K562 (cell line): ENCODE results near the gene NAGPA.

Experiments used
- EZH2 ChIP-seq: IDR thresholded peaks from 2 replicates; pipeline ENCODE4 v1.6.1; 2012; ENCODE audit warnings: low read depth, mild to moderate bottlenecking, inconsistent platforms, low read length, borderline replicate concordance
- JUN ChIP-seq, 2 experiments: sonication (generic) in 1 of 2; formaldehyde crosslinking in 1 of 2; IDR thresholded peaks; 2 replicates each; pipeline versions ENCODE4 v1.6.1 to v1.8.0; 2012 to 2022; ENCODE audit warnings: borderline replicate concordance in 2 of 2, mild to moderate bottlenecking in 2 of 2, improper control_type of control experiment in 1 of 2, low read depth in 1 of 2, low read length in 1 of 2, missing genetic modification reagents in 1 of 2
- KAT2B ChIP-seq: IDR thresholded peaks from one replicate; pipeline ENCODE4 v1.6.1; 2012; ENCODE audit warnings: low read depth, mild to moderate bottlenecking, control low read depth, inconsistent platforms, low read length, moderate library complexity
- KLF10 ChIP-seq: fragments of 250-450 bp; sonication (Bioruptor Pico); IDR thresholded peaks from 2 replicates; pipeline ENCODE4 v1.6.1; 2021; ENCODE audit warnings: matching md5 sums
- MYC ChIP-seq, 2 experiments: fragments of 250-450 bp in 1 of 2; sonication (Bioruptor Pico) in 1 of 2; IDR thresholded peaks; 2 replicates each; pipeline versions ENCODE4 v1.5.1 to v1.6.1; 2012 to 2021; ENCODE audit warnings: low read depth in 2 of 2, borderline replicate concordance in 1 of 2, improper control_type of control experiment in 1 of 2, low read length in 1 of 2, mild to moderate bottlenecking in 1 of 2, moderate library complexity in 1 of 2
- PBX2 ChIP-seq, 2 experiments: IDR thresholded peaks in 1 of 2; conservative IDR thresholded peaks in 1 of 2; 2 replicates each; pipeline ENCODE4 v1.6.1; 2016; ENCODE audit warnings: low read depth in 2 of 2, mild to moderate bottlenecking in 1 of 2, missing compliant biosample characterization in 1 of 2, missing genetic modification characterization in 1 of 2, moderate library complexity in 1 of 2
- POLR2A ChIP-seq: fragments of 450-650 bp; conservative IDR thresholded peaks from 2 replicates; pipeline ENCODE4 v1.6.1; 2016
- RAD21 ChIP-seq, 2 experiments: fragments of 250-450 bp in 1 of 2; fragments of 450-650 bp in 1 of 2; sonication (Bioruptor Pico) in 1 of 2; formaldehyde crosslinking in 1 of 2; IDR thresholded peaks in 1 of 2; conservative IDR thresholded peaks in 1 of 2; 2 replicates each; pipeline versions ENCODE4 v1.4.0 to v1.8.0; 2020 to 2022; ENCODE audit warnings: mild to moderate bottlenecking in 2 of 2, moderate library complexity in 1 of 2
- RCOR1 ChIP-seq, 2 experiments: IDR thresholded peaks; 2 replicates each; pipeline ENCODE4 v1.6.1; 2012; ENCODE audit warnings: low read depth in 2 of 2, low read length in 2 of 2, borderline replicate concordance in 1 of 2, improper control_type of control experiment in 1 of 2
- USF2 ChIP-seq: sonication (generic); formaldehyde crosslinking; IDR thresholded peaks from 2 replicates; pipeline ENCODE4 v1.5.0; 2020; ENCODE audit warnings: missing genetic modification reagents
- TF ChIP-seq, protein P1 (sequence below): sonication (generic); formaldehyde crosslinking; IDR thresholded peaks from 2 replicates; pipeline ENCODE4 v1.8.0; 2022; ENCODE audit warnings: missing genetic modification reagents, mild to moderate bottlenecking, borderline replicate concordance
- TF ChIP-seq, protein P2 (sequence below): IDR thresholded peaks from 3 replicates; pipeline ENCODE4 v1.6.1; 2011; ENCODE audit warnings: borderline replicate concordance, mild to moderate bottlenecking, moderate library complexity; ENCODE audit not compliant: insufficient read length; ENCODE audit errors: extremely low read depth
- TF ChIP-seq, protein P3 (sequence below): sonication (generic); formaldehyde crosslinking; IDR thresholded peaks from 2 replicates; pipeline ENCODE4 v1.9.0; 2022; ENCODE audit warnings: mild to moderate bottlenecking, missing genetic modification reagents
- TF ChIP-seq, protein P4 (sequence below), 2 experiments: fragments of 450-650 bp in 1 of 2; sonication (generic) in 1 of 2; formaldehyde crosslinking in 1 of 2; IDR thresholded peaks in 1 of 2; conservative IDR thresholded peaks in 1 of 2; 2 replicates each; pipeline versions ENCODE4 v1.6.1 to v1.8.1; 2016 to 2023; ENCODE audit warnings: mild to moderate bottlenecking in 2 of 2, moderate library complexity in 2 of 2, inconsistent platforms in 1 of 2, missing genetic modification reagents in 1 of 2

DNA sequence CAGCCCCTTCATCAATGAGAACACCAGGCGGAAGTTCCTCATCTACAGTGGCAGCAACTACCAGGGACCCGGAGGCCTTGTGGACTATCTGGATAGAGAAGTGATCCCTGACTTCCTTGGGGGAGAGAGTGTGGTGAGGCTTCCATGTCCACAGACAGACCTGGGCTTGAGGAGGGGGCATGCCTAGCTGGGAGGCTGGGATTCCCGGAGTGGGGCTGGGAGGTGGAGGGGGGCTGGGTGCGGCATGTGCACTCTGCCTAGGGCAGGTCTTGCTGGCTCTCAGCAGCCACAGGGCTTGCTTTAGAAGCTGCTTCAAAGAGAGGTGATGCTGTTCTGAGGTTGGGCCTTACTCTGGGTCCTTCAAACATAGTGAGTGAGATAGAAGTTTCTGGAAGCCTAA is 27.8 kb downstream of the NAGPA start:
- TF ChIP-seq JUN (IDR thresholded peaks at IDR 0.05; ENCODE audit: borderline replicate concordance, low read depth, low read length) (no peak), JUN (CRISPR knock-in tag; IDR thresholded peaks at IDR 0.05; ENCODE audit: borderline replicate concordance) (no peak), EZH2 (no peak), RAD21 (CRISPR knock-in tag; conservative IDR thresholded peaks at IDR 0.05 in 1 of 2, IDR thresholded peaks at IDR 0.05 in 1 of 2) (no peak), USF2 (CRISPR knock-in tag) (no peak), MYC (IDR thresholded peaks at IDR 0.05; ENCODE audit: low read depth, low read length) (no peak), MYC (CRISPR knock-in tag; IDR thresholded peaks at IDR 0.05; ENCODE audit: borderline replicate concordance, low read depth) (no peak), POLR2A (no peak), PBX2 (CRISPR knock-in tag; IDR thresholded peaks at IDR 0.05; ENCODE audit: low read depth) (no peak), PBX2 (tag; conservative IDR thresholded peaks at IDR 0.05; ENCODE audit: low read depth) (no peak), KLF10 (CRISPR knock-in tag) (no peak), RCOR1 (IDR thresholded peaks at IDR 0.05; ENCODE audit: borderline replicate concordance in 1 of 2, low read depth in 2 of 2, low read length in 2 of 2) (no peak), KAT2B (no peak)
- TF ChIP-seq, protein P1, sequence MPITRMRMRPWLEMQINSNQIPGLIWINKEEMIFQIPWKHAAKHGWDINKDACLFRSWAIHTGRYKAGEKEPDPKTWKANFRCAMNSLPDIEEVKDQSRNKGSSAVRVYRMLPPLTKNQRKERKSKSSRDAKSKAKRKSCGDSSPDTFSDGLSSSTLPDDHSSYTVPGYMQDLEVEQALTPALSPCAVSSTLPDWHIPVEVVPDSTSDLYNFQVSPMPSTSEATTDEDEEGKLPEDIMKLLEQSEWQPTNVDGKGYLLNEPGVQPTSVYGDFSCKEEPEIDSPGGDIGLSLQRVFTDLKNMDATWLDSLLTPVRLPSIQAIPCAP (CRISPR knock-in tag) = no peak
- TF ChIP-seq, protein P2, sequence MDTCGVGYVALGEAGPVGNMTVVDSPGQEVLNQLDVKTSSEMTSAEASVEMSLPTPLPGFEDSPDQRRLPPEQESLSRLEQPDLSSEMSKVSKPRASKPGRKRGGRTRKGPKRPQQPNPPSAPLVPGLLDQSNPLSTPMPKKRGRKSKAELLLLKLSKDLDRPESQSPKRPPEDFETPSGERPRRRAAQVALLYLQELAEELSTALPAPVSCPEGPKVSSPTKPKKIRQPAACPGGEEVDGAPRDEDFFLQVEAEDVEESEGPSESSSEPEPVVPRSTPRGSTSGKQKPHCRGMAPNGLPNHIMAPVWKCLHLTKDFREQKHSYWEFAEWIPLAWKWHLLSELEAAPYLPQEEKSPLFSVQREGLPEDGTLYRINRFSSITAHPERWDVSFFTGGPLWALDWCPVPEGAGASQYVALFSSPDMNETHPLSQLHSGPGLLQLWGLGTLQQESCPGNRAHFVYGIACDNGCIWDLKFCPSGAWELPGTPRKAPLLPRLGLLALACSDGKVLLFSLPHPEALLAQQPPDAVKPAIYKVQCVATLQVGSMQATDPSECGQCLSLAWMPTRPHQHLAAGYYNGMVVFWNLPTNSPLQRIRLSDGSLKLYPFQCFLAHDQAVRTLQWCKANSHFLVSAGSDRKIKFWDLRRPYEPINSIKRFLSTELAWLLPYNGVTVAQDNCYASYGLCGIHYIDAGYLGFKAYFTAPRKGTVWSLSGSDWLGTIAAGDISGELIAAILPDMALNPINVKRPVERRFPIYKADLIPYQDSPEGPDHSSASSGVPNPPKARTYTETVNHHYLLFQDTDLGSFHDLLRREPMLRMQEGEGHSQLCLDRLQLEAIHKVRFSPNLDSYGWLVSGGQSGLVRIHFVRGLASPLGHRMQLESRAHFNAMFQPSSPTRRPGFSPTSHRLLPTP = no peak
- TF ChIP-seq, protein P3, sequence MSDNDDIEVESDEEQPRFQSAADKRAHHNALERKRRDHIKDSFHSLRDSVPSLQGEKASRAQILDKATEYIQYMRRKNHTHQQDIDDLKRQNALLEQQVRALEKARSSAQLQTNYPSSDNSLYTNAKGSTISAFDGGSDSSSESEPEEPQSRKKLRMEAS (CRISPR knock-in tag) = no peak
- TF ChIP-seq, protein P4, sequence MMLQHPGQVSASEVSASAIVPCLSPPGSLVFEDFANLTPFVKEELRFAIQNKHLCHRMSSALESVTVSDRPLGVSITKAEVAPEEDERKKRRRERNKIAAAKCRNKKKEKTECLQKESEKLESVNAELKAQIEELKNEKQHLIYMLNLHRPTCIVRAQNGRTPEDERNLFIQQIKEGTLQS (IDR thresholded peaks at IDR 0.05) = no peak
- TF ChIP-seq, protein P4 (CRISPR knock-in tag; conservative IDR thresholded peaks at IDR 0.05) = no peak
